Tongue (tissue), 3 donors: ENCODE results near the gene C1RL. TPM values are rescaled to one million over a fixed set of nuclear protein-coding genes. Genes with fewer than 3 reads are reported as not detected.
"Not testable (repeated sequence)": the region's sequence is repeated elsewhere in the genome, so short reads cannot be mapped to it uniquely, and the experiment has no call there.

Source experiments
- DNase-seq: peaks from one replicate; pipeline ENCODE4 v3.0.0-alpha.2; 2015
- small RNA-seq: library from RNA; depleted of rRNA; stranded (forward); fragments of <200 nt; gene quantifications from one replicate; pipeline ENCODE3, GENCODE V24; 2014; ENCODE audit warnings: low replicate concordance
- total RNA-seq: library from RNA; depleted of rRNA; stranded (reverse); fragments of >200 nt; gene quantifications from one replicate; pipeline ENCODE4 v1.2.3, GENCODE V29; 2014

Gene C1RL
- total RNA-seq, 1 donor from 2014 or later, result 23.1 TPM

DNA sequence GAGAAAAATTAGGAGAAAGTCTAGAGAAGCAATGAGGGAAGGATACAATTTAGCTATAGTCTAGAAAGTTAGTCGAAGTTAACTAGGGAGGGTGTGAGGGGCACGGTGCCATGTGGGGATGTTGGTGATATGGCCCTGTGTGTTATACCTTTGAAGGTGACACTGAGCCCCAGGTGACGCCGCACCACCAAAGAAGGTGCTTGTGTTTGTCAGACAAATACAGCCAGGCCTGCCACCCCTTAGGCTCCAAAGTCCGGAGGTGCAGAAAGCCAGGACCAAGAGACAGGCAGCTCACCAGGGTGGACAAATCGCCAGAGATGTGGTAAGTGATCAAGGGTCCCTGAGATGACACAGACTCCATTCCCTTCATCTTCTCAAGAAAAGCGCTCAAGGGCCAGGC lies 47.4 kb downstream of the C1RL start:
- DNase-seq, result no peak

DNA sequence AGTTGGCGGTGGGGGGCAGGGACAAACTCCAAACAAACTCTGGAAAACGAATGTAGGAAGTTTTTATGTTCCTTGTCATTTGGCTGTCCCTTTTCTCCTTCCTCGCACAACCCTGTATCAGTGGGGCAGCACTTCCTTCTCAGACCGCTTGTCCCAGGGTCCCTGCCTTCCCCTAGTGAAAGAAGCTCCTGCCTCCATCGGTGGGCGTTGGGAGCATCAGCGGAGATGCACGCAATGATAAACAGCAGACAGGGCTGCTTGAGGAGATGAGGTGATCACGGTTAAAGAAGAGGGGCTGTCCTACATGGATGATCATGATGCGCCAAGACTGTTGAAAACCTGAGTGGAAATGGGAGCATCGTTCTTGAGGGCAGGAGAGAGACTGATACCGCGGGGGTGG lies 47.9 kb downstream of the C1RL start:
- DNase-seq, result no peak

DNA sequence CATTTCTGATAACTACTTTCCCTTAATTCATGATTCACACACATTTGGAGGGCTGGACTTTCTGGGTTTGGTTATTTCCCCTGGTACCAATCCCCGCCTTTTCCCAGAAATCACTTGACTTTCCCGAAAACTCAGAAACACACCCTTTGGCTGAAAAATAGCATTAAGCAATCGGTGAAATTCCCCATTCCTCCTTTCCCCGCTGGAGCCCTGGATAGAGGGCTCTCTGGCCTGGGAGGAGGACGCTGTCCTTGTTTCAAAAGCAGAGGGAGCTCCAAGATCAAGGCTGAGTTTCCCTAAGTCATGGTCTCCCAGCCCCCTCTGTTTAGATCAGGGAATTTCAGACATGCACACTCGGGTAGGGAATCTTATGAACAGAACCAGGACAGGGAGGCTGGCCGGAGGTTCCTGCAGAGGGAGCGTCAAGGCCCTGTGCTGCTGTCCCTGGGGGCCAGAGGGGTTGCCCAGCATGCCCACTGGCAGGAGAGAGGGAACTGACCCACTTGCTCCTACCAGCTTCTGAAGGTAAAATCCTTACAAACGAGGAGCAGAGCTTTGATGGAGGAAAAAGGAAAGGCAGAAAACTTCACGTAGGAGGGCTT lies 48.6 kb downstream of the C1RL start, which contains the start of gene C1S:
Gene C1S (plus strand): TSS at position 366 of the 602 bp plus-strand sequence. CDS start 1,195 bp downstream, outside the sequence.
- peak; percentile 86 for DNase-seq

DNA sequence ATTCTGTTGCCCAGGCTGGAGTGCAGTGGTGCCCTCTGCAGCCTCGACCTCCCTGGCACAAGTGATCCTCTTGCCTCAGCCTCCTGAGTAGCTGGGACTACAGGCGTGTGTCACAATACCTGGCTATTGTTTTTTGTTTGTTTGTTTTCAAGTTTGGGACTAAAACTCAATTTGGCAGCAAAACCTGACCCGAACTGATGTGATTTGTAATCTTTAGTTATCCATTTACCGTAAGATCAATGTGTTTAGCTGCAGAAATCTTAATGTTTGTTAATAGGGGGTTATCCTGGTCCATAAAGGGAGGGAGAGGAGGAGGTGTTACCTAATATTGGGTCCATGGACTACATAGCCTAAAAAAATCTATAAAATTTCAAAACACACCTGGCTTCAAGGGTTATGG lies 49.2 kb downstream of the C1RL start:
- no peak for DNase-seq

DNA sequence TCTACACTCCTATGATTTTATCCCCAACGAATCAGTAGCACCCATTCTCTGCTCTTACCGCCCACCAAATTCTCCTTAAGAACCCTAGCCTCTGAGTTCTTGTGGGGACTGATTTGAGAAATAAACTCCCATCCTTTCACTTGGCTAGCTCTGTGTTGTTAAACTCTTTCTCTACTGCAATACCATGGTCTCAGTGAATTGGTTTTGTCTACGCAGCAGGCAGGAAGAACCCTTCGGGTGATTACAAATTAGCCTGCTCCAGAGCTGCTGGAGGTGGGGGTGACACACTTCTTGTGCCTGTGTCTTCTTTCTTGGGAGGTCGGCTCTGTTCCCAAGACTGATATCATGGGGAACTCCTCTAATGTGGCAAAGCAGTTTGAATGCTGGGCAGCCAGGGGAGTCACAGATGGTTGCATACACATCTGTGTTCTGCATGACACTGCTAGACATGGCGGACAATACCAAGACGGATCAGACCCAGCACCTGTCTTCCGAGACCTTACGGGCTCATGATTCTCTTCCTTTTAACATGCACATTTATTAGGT lies 50.1 kb downstream of the C1RL start:
- DNase-seq, result no peak

DNA sequence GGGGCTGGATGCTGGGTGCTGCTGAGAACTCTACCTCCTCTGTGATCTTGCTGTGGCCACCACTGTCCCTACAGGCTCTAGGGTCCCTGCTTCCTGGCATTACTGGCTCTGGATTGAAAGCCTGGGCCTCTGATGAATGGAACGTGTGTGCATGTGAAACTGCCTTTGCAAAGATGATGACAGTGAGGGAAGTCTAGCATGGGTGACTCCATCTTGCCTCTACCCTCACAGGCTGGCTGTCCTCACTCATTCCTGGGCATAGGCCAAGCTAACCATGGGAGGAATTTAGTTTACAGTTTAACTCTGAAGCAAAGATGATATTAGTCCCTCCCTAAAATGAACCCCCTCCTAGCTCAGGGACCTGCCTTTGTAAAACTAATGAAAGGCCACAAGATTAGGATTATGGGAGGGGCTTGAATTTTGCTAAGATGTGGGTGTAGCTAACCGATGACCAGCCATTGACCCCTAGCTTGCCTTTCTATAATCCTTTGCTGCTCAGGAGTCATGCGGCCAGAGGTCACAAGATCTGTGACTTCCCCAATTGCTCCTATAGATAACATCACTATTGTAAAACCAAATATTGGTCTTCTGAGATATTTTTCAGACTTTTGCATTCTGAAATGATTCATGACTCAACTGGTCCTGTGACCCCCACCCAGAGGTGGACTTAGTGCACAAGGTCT lies 50.7 kb downstream of the C1RL start:
- no peak for DNase-seq

DNA sequence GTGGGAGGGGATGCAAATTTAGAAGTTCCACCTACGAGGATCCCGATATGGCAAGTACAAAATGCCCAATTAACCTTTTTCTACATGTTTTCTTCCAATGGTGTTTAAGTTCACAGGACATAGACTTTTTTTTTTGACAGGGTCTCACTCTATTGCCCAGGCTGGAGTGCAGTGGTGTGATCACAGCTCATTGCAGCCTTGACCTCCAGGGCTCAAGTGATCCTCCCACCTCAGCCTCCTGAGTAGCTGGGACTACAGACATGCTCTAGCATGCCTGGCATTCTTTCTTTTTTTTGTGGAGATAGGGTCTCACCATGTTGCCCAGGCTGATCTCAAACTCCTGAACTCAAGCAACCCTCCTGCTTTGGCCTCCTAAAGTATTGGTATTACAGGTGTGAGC lies 53.3 kb downstream of the C1RL start:
- not testable (repeated sequence) for DNase-seq

DNA sequence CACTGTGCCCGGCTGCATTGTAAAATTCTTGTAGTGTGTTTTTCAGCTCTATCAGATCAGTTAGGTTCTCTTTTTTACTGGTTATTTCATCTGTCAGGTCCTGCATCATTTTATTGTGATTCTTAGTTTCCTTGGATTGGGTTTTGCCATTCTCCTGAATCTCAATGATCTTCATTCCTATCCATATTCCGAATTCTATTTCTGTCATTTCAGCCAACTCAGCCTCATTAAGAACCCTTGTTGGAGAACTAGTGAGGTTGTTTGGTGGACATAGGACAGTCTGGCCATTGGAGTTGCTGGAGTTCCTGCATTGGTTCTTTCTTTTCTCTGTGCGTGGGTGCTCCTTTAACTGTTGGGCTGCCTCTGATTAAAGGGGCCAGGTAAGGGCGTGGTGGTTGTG lies 54.1 kb downstream of the C1RL start:
- no peak for DNase-seq

DNA sequence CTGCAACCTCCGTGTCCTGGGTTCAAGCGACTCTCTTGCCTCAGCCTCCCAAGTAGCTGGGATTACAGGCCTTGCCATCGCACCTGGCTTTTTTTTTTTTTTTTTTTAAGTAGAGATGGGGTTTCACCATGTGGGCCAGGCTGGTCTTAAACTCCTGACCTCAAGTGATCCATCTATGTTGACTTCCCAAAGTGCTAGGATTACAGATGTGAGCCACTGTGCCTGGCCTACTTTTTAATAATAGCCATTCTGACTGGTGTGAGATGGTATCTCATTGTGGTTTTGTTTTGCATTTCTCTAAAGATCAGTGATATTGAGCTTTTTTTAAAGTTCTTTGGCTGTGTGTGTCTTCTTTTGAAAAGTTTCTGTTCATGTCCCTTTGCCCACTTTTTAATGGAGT lies 59.0 kb downstream of the C1RL start:
- DNase-seq, result not testable (repeated sequence)

DNA sequence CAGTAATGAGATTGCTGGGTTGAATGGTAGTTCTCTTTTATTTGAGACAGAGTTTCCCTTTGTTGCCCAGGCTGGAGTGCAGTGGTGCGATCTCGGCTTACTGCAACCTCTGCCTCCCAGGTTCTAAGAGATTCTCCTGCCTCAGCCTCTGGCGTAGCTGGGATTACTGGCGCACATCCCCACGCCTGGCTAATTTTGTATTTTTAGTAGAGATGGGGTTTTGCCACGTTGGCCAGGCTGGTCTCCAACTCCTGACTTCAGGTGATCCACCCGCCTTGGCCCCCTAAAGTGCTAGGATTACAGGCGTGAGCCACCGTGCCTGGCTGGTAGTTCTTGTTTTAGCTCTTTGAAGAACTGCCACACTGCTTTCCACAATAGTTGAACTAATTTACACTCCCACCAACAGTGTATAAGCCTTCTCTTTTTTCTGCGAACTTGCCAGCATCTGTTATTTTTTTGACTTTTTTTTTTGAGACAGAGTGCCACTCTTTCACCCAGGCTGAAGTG lies 59.5 kb downstream of the C1RL start:
- DNase-seq, result not testable (repeated sequence)

DNA sequence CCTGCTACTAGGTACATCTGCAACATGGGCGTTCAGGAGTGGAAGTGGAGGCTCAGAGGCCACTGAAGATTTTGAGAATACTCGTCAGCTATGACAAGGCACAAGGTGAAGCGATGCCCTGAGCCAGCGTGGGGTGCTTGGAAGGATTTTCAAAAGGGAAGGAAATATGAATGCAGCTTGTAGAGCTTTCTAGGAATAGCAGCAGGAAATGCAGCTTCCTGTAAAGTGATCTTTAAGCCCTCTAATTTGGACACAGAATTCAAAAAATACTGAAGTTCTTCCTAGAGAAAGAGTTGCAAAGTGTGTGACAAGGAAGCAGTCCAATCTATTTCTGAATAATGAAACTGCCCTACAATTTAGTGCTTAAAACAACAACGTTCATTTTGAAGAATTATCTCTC lies 61.7 kb downstream of the C1RL start:
- DNase-seq, result no peak

DNA sequence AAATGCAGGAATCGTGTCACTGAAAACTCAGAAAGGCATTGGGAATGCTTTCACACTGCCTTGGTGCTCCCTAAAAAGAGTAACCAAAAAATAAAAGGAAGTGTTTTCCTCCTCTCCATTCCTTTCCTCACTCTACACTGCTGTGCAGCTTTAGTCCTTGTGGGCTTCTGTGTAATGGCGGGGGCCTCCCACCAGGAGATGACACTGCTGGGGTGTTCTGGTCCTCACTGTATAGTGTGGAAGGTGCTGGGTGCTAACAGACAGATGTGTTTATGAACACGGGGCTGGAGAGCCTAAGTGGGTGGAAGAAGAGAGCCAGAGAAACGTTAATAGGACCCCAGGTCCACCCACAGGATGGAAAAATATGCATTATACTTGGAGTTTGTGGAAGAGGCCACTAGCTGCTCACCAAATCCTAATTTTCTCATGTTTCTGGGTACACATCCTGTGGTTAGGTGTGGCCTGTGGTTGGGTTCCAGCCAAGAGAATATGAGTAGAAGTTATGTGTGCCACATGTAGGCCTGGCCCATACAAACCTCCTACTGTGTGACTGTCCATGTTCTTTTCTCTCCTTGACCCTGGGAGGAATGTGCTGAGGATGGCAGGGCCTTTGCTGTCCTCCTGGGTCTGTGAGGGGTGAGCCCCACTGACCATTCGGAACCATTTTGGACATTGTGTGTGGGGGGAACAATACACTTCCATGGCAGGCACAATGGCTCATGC lies 62.5 kb downstream of the C1RL start:
- no peak for DNase-seq

DNA sequence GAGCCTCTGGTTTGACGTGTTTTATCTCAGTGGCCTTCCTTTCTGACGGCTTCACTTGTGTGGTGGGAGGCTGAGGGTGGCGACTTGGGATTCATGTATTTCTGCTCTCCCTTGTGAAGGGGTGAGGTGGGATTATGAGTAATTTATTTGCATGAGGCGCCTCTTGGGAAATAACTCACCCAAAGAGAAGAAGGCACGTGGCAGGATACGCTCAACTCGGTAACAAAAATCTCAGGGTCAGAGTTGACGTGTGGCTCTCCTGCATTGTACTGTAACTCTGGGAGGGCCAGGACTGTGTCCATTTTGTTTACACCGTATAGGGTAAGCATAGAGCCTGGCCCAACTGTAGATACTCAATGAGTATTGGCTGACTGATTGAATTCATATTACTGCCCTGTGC lies 63.1 kb downstream of the C1RL start:
- no peak for DNase-seq

Small RNA genes within 50 kb of the gene (small RNA-seq; reads per million reads assigned to genes)
- gene RNU6-485P, result not detected

Other genes with a start within 250 kb of the C1RL start
- 1,153 TPM for gene TPI1, start 241.7 kb downstream of the C1RL start, total RNA-seq
- gene SPSB2, start 235.9 kb downstream of the C1RL start, total RNA-seq, result 3.8 TPM
- 5.9 TPM for gene LRRC23, start 204.4 kb downstream of the C1RL start, total RNA-seq
- gene ENO2, start 194.6 kb downstream of the C1RL start, total RNA-seq, result 5.5 TPM
- 34.3 TPM for gene ATN1, start 181.3 kb downstream of the C1RL start, total RNA-seq
- not detected for gene RNU7-1, start 165.4 kb downstream of the C1RL start, total RNA-seq
- 135 TPM for gene C12orf57, start 165.2 kb downstream of the C1RL start, total RNA-seq
- gene PTPN6, start 157.9 kb downstream of the C1RL start, total RNA-seq, result 11.4 TPM
- 238 TPM for gene PHB2, start 138.6 kb downstream of the C1RL start, total RNA-seq
- 31.3 TPM for gene EMG1, start 138.3 kb downstream of the C1RL start, total RNA-seq
- gene LPCAT3, start 90.7 kb downstream of the C1RL start, total RNA-seq, result 13.1 TPM
- gene C1S, start 48.5 kb downstream of the C1RL start, total RNA-seq, result 87.7 TPM
- 100 TPM for gene C1R, start 16.8 kb downstream of the C1RL start, total RNA-seq
- 1.8 TPM for gene RBP5, start 19.7 kb upstream of the C1RL start, total RNA-seq
- gene CLSTN3, start 21.2 kb upstream of the C1RL start, total RNA-seq, result 32.2 TPM
- gene PEX5, start 80.5 kb upstream of the C1RL start, total RNA-seq, result 66.1 TPM
- not detected for gene ACSM4, start 194.9 kb upstream of the C1RL start, total RNA-seq